Myocyte (in vitro differentiated cells): ENCODE results near the gene PTCSC3. TPM values are rescaled to one million over a fixed set of nuclear protein-coding genes. Genes with fewer than 3 reads are reported as not detected.
"Not testable (repeated sequence)": the region's sequence is repeated elsewhere in the genome, so short reads cannot be mapped to it uniquely, and the experiment has no call there.

Experiments used
- DNase-seq: peaks from one replicate; pipeline ENCODE4 v3.0.0-alpha.2; 2012; ENCODE audit warnings: low read depth
- total RNA-seq: library from RNA; depleted of rRNA; stranded (reverse); fragments of >200 nt; gene quantifications from 2 replicates; pipeline ENCODE4 v1.2.3, GENCODE V29; 2014

Gene PTCSC3
- total RNA-seq, 1 donor from 2014 or later, result not detected

DNA sequence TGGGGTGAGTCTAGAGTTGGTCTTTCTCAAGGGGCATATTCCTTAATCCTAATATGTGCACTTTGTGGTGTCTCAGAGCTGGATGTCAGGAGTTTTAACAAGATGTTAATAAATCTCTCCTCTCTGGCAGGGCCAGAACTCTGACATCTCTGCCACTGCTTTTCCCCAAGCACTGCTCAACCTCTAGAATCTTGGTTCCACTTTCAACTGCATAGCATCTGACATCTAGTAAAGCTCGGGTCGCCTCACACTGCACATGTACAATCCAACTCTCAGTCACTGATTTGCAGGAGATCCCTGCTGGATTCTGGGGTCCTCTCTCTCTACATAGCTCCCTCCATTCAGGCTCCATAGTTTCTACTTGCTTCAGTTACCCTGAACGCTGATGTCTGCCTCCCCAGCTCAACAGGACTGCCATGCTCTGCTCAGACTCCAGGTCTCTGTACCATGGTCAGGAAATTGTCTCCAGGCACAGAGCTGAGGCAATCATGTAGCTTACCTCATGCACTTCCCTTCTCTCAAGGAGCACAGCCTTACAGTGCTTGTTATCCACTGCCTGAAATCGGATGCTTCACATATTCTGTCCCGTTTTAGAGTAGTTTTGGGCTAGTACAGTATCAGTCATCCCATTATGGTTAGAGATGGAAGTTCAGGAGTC, 1.6 kb downstream of the PTCSC3 start:
- no peak for DNase-seq

DNA sequence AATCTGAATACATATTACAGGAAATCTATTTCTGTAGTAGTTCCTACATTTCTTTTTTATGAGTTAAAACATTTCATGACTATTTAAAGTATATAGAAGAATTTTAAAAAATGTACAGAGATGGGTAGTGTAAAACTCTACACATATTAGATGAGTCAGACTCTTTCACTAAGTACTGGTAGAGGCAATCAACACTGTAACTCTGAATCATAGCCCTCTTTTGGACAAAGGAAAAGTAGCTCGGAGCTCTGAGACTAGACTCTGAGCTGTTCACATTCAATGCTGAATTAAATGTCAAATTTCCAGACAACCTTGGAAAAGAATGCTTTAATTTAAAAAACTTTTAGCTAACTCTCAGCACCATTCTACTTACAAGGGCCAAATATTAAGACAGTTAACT, 3.4 kb downstream of the PTCSC3 start:
- no peak for DNase-seq

DNA sequence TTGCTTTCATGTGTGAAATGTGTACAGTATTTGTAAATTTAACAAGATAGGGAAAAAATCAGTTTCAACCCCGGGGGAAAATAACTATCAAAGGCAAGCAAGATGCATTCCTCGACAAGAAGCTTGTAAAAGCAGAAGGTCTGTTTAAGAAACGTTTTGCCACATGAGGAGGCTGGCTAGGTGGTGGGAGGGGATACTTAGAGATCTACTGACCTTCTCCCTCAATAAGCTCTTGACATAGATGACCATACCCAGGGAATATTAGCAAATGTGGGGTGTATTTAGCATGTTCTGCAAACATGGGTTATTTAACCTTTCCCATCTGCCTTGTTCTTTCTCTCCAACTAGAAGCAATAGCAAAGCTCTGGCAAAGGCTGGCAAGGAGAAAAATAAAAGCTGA, 4.9 kb downstream of the PTCSC3 start:
- DNase-seq, result no peak

DNA sequence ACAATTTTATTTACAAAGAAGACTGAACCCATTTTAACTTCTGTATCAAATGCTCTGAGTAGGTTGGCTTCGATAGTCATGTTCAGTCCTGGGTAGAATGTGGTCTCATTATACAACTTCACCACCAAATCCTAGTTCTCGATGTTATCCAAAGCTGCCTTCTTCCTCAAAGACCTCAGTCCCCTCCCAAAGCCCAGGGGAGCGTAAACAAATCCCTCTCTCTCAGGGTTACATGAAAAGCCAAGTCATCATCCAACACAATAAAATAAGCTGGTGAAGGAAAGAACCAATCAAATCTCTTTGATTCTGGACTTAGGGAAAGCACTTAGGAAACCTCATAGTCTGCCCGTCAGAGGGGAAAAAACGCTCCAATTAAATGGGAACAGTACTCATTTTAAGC, 9.1 kb downstream of the PTCSC3 start:
- no peak for DNase-seq

DNA sequence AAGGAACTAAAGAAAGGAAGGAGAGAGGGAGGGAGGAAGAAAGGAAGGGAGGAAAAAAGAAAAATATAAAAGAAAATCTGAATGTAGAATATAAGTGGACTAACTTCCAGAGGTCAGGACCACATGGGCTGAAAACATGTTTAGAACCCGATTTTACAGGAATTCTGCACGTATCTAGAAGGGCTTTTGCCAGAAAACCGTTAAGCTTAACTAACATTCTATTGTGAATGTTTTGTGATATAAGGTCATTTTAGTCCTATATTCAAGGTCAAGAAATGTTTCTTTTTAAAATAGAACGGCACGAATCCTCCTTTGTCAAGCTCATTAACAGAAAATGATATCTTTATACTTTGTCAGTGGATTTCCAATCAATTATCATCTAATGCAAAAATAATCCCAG, 13.1 kb downstream of the PTCSC3 start:
- DNase-seq, result no peak

DNA sequence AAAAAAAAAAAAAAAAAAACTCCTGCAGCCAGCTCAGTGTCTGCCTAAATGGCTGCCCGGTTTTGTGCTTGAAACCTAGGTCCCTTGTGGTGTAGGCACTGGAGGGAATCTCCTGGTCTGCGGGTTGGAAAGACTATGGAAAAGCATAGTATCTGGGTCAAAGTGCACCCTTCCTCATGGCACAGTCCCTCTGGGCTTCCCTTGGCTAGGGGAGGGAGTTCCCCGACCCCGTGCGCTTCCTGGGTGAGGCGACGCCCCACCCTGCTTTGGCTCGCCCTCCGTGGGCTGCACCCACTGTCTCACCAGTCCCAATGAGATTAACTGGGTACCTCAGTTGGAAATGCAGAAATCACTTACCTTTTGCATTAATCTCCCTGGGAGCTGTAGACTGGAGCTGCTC, 14.3 kb downstream of the PTCSC3 start:
- no peak for DNase-seq

DNA sequence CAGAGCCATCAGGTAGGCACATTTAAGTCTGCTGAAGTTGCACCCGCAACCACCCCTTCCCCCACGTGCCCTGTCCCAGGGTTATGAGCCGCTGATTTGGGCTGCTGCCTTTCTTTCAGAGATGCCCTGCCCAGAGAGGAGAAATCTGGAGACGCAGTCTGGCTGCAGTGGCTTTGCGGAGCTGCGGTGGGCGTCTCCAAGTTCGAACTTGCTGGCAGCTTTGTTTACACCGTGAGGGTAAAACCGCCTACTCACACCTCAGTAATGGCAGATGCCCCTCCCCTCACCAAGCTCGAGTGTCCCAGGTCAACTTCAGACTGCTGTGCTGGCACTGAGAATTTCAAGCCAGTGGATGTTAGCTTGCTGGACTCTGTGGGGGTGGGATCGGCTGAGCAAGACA, 14.7 kb downstream of the PTCSC3 start:
- no peak for DNase-seq

DNA sequence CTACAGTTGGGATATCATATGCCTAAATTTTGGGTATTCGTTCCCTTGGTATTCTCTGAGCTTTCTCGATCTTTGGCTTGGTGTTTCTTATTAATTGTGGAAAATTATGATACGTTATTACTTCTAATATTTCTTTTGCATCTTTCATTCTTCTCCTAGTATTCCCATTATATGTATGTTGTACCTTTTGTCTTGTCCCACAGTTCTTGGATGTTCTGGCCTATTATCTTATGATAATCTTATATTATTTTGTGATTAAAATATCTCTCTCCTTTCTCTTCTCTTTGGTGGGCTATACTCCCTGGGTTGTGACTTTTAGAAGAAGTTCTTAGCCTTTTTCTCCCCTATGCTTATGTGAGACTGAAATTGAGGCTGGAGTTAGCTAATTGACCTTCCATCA, 25.2 kb downstream of the PTCSC3 start:
- no peak for DNase-seq

DNA sequence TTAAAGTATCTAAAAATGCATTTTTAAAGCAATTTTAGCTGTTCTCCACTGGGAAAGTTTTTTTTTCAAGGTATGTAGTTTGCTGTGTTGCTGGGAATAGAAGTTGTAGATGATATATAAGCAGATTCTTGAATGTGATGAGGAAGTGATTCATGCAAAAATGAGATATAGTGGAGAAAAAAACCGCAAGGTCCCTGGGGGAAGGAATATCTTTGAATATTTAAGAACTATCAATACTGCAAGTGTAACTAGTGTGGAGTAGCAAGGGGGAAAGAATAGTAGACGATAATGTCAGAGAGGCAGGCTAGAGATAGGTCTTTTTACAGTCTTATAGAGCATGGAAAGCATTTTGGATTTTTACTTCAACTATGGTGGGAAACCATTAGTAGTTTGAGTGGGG, 42.5 kb downstream of the PTCSC3 start:
- no peak for DNase-seq

DNA sequence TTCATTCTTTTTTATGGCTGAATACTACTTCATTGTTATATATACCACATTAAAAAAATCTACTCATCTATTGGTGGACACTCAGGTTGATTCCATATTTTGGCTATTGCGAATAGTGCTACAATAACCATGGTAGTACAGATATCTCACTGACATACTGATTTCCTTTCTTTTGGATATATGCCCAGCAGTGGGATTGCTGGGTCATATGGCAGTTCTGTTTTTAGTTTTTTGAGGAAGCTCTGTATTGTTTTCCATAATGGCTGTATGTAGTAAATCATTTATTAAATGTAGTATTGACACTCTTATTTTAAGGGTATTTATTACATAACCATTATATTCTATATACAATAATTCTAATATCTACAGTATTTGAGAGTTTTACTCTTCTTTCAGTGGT, 43.7 kb downstream of the PTCSC3 start:
- no peak for DNase-seq

DNA sequence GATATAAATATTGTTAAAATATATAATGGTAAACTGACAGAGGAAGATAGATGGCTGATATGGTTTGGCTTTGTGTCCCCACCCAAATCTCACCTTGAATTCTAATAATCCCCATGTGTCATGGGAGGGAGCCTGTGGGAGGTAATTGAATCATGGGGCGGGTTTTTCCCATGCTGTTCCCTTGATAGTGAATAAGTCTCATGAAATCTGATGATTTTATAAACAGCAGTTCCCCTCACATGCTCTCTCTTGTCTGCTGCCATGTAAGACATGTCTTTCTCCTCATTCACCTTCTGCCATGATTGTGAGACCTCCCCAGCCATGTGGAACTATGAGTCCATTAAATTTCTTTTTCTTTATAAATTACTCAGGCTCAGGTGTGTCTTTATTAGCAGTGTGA, 46.3 kb downstream of the PTCSC3 start:
- no peak for DNase-seq

DNA sequence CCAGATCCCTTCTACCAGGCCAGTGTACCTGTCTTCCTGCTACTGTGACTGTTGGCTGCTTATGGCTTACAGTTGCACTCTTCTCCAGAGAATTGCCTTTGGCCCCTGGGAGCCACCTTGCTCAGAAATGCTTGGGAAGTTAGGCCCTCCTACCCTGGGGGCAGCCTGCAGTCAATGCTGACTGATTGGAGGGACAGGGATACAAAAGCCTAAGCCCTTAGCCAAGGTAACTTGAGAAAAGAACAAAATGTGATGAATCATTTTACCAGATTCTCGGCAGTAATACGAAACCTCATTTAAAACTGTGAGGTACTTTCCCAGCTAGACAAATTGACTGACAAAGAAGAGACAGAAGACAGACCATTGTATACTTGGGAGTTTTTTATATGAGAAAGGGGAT, 47.3 kb downstream of the PTCSC3 start:
- peak; percentile 8 for DNase-seq

DNA sequence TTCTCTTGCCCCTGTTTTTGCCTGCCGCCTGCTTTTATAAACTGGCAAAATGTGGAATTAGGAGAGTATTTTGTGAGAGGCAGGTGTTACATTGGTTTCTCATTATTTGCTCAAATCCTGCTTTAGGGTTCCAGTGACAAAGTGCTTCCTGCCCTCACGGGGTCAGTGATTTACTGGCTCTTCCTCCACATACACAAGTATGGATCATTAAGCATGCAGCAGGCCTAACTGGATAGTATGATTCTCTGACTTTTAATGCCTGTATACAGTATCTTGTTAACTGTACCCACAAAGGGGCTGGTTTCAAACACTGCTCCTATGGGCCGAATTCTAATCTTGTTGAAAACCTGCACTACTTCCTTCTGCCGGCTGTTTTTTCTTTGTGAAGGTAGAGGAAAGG, 63.2 kb downstream of the PTCSC3 start:
- no peak for DNase-seq

DNA sequence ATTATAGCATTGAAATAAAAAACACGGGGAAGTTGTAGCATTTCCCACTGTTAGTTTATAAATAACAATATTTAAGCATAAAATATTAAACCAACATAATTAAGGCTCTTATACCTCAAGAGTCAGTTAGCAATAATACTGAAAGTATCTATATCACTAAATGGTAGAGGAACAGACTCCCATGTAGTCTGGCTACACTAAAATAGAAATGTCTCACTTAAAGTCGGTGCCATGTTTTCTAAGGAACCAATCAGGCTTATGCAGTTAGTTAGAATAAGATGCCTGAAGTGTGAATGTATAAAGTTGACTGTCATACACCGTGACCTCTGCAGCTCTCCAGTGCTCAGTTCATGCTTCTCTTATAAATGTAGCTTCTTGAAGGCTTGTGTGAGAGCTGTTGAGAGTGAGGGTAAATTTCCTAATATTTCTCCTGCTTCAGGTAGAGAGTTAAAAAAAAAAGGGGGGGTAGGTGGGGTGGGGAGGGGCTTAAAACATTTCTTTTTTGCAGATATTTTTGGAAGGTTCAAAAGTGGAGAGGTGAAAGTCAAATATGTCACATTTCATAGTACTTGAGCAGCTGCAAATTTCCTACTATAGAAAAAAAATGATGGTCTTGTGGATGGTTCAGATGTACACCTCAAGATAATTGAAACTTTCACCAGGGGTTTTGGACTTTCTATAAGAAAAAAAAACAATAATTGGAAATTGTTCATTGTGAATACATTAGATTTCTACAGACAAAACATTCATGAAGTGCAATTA, 64.5 kb downstream of the PTCSC3 start:
- no peak for DNase-seq

DNA sequence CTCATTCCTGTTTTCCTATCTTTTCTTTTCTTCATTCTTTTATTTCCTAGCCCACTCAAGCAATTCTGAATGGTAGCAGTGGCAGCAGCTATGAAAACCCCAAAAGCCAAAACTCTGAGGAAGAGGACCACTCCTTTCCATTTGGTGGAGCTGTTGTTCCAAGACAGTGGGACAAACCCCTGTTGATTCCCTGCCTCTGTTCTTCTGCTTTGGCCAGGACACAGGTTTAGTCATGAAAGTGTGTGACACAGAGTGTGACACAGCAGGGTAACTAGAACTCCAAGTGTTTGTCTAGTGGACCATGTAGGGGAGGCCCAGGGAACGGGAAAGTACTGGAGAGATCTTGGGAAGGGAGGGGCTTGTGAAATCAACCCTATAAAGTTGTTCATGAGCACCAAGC, 71.1 kb downstream of the PTCSC3 start:
- DNase-seq, result no peak

DNA sequence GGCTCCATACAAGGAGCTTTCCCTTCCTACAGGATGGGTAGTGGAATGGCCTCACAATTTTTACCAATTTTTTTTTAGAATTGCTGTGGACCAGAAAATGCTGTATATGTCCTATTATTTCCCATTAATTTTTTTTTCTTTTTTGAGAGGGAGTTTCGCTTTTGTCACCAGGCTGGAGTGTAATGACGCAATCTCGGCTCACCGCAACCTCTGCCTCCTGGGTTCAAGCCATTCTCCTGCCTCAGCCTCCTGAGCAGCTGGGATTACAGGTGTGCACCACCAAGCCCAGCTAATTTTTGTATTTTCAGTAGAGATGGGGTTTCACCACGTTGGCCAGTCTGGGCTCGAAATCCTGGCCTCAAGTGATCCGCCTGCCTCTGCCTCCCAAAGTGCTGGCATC, 72.3 kb downstream of the PTCSC3 start:
- DNase-seq, result not testable (repeated sequence)

DNA sequence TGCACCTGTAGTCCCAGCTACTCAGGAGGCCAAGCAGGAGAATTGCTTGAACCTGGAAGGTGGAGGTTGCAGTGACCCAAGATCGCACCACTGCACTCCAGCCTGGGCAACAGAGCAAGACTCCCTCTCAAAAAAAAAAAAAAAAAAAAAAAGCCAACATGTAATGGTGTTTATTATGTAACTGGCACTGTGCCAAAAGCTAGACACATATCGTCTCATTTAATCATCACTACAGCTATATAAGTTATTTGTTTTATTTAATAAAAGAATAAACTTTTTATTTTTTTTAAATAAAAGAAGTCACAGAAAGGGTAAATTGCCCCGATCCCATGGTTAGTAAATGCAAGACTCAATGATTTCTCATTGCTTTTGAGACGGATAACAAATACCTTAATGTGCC, 76.9 kb downstream of the PTCSC3 start:
- no peak for DNase-seq

DNA sequence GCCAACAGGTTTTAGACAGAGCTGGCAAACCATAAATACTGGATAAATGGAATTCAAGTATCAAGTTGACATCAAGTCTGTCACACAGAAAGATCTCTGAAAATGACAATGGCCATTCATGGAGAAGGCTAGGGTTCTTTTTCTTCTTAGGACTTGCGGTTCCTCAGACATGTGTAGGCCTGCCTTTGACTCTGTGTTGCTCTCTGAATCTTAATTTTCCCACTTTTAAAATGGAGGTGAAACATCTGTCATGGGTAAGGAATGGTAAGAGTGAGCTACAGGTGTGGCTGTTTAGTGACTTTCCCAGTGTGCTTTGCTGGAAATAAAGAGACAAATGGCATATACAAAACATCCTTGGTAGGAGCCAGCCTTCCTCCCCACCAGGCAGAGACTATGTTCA, 79.2 kb downstream of the PTCSC3 start:
- no peak for DNase-seq

DNA sequence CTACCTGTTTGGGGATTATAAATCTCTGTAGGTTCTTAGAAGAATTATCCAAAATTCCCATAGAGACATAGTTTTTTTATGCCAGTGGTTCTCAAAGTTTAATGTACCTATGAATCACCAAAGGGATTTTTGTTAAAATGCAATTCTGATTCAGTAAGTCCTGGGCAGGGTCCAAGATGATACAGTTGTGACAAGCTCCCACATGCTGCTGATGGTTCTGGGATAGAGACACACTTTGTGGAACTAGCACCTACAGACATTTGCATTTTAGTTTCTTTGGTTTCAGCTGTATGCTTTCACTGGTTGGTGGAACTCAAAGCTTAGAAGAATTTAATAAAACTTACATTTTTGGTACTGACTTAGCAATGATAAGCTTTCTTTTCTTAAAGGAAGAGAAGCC, 80.4 kb downstream of the PTCSC3 start:
- no peak for DNase-seq

DNA sequence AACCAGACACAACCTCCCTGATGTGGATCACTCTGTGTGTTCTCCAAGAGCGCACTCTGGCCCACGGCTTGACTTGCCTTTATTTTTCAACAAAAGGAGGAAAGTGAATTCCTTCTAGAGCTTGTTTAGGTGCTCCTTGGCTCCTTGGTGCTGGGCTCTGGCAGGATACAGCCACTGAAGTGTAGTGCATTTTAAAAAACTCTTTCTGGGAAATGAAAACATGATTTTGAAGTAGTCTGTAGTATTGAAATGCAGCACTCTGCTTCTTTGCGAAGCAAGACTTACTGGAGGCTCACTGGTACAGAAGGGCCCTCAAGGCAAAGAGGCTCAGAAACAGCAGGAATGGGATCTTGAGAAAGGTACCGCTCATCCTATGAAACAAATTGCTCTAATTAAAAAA, 81.6 kb downstream of the PTCSC3 start:
- no peak for DNase-seq

DNA sequence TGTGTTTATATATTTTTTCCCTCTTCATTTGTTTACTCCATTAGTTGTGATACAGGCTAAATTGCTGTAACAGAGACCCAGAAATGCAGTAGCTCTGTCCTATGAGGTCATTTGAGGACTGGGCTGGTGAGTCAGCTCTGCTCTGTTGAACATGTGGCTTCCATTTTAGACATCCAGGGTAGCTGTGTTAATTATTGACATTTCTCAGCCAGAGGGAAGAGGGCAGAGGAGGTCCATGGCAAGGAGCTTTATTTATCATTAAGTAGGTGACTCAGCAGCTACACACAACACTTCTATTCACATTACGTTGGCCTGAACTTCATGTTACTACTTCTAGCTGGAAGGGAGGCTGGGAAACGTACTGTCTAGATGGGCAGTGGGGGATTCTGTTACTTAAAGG, 85.4 kb downstream of the PTCSC3 start:
- DNase-seq, result peak; percentile 83

DNA sequence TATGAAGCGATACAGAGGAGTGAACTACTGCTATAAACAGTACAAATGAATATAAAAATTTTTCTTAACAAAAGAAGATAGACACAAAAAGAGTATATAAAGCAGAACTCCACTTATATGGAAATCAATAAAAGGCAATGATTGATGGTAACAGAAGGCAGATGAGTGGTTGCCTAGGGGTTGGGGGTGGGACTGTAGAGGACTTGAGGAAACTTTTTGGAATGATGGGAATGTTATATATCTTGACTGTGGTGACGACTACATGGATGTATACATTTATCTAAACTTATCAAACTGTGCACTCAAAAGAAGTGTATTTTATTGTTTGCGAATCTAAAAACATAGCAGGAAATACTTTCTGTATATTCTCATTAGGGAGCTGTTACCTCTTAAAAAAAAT, 89.1 kb downstream of the PTCSC3 start:
- no peak for DNase-seq
